ENCODE data around the gene ABLIM2. TPM values are rescaled to one million over a fixed set of nuclear protein-coding genes. Genes with fewer than 3 reads are reported as not detected.

Gene ABLIM2
- total RNA-seq, 2 experiments from 2014 or later = 0.76 TPM; not detected in 1

- Histone ChIP-seq H3K9me3 (ENCODE audit: low read length) (no peaks in the 10 kb centered on the region), H3K79me2 (ENCODE audit: insufficient read depth, low read depth, low read length) (no peaks in the 10 kb centered on the region), H3K4me2 (ENCODE audit: low read length) (no peak overlapping the region), H2AFZ (ENCODE audit: low read length) (no peak overlapping the region), H3K9me2 (ENCODE audit: insufficient read depth, low read length) (no peaks in the 10 kb centered on the region), H3K4me3 (ENCODE audit: low read depth, low read length, poor library complexity, severe bottlenecking) (no peak overlapping the region), H3K27ac (ENCODE audit: low read depth, low read length, poor library complexity, severe bottlenecking) (no peak overlapping the region), H3K4me1 (ENCODE audit: insufficient read depth, low read length, poor library complexity, severe bottlenecking) (peaks cover 3% of the 10 kb centered on the region), H4K20me1 (ENCODE audit: insufficient read depth, low read length) (no peaks in the 10 kb centered on the region), H3K36me3 (ENCODE audit: insufficient read depth, low read length) (no peaks in the 10 kb centered on the region)
- intact Hi-C loops (cut with micrococcal nuclease; ENCODE audit: unreplicated experiment) = no loop called here
- CTCF ChIA-PET (ENCODE audit: unreplicated experiment) = no interaction called here
- no peak for DNase-seq (ENCODE audit: low spot score)
- BruUV-seq (replicated peaks) = no TSS peak
- TF ChIP-seq CTCF (conservative IDR thresholded peaks at IDR 0.05; ENCODE audit: low read length) (no peak), EZH2phosphoT487 (IDR thresholded peaks at IDR 0.05; ENCODE audit: borderline replicate concordance, low read depth, low read length) (no peak)
- POLR2A ChIA-PET = no interaction called here
Measured at GRCh38 chr4:8112672-8113071, 45.9 kb downstream of the ABLIM2 start.

- no TSS peak for BruUV-seq (replicated peaks)
- Histone ChIP-seq H3K9me3 (ENCODE audit: low read length) (no peaks in the 10 kb centered on the region), H3K9me2 (ENCODE audit: insufficient read depth, low read length) (no peaks in the 10 kb centered on the region), H2AFZ (ENCODE audit: low read length) (no peak overlapping the region), H4K20me1 (ENCODE audit: insufficient read depth, low read length) (no peaks in the 10 kb centered on the region), H3K4me2 (ENCODE audit: low read length) (no peak overlapping the region), H3K4me3 (ENCODE audit: low read depth, low read length, poor library complexity, severe bottlenecking) (no peak overlapping the region), H3K4me1 (ENCODE audit: insufficient read depth, low read length, poor library complexity, severe bottlenecking) (no peaks in the 10 kb centered on the region), H3K79me2 (ENCODE audit: insufficient read depth, low read depth, low read length) (no peaks in the 10 kb centered on the region), H3K36me3 (ENCODE audit: insufficient read depth, low read length) (no peaks in the 10 kb centered on the region), H3K27ac (ENCODE audit: low read depth, low read length, poor library complexity, severe bottlenecking) (no peak overlapping the region)
- POLR2A ChIA-PET = no interaction called here
- no peak for DNase-seq (ENCODE audit: low spot score)
- TF ChIP-seq EZH2phosphoT487 (IDR thresholded peaks at IDR 0.05; ENCODE audit: borderline replicate concordance, low read depth, low read length) = no peak
- intact Hi-C loops (cut with micrococcal nuclease; ENCODE audit: unreplicated experiment) = no loop called here
- CTCF ChIA-PET (ENCODE audit: unreplicated experiment) = no interaction called here
Measured at GRCh38 chr4:8112036-8112576, 46.5 kb downstream of the ABLIM2 start.

- no peaks in the 10 kb centered on the region for H3K79me2 ChIP-seq (ENCODE audit: insufficient read depth, low read depth, low read length)
- H3K9me3 ChIP-seq (ENCODE audit: low read length) = no peaks in the 10 kb centered on the region
- no peaks in the 10 kb centered on the region for H4K20me1 ChIP-seq (ENCODE audit: insufficient read depth, low read length)
- H3K27ac ChIP-seq (ENCODE audit: low read depth, low read length, poor library complexity, severe bottlenecking) = no peak overlapping the region
- peak; percentile 41 for DNase-seq (ENCODE audit: low spot score)
- ChIA-PET POLR2A (no interaction called here), CTCF (ENCODE audit: unreplicated experiment) (interaction anchor here (0.6 kb wide), 1 partner anchor 498 kb away, joined by 3 read pairs; no protein-coding TSS in a partner anchor)
- H3K4me3 ChIP-seq (ENCODE audit: low read depth, low read length, poor library complexity, severe bottlenecking) = no peak overlapping the region
- BruUV-seq (replicated peaks) = no TSS peak
- no peaks in the 10 kb centered on the region for H3K9me2 ChIP-seq (ENCODE audit: insufficient read depth, low read length)
- no peak overlapping the region for H3K4me2 ChIP-seq (ENCODE audit: low read length)
- TF ChIP-seq EZH2phosphoT487 (IDR thresholded peaks at IDR 0.05; ENCODE audit: borderline replicate concordance, low read depth, low read length) (no peak), CTCF (conservative IDR thresholded peaks at IDR 0.05; ENCODE audit: low read length) (peak; percentile 55)
- H3K36me3 ChIP-seq (ENCODE audit: insufficient read depth, low read length) = no peaks in the 10 kb centered on the region
- H3K4me1 ChIP-seq (ENCODE audit: insufficient read depth, low read length, poor library complexity, severe bottlenecking) = no peaks in the 10 kb centered on the region
- intact Hi-C loops (cut with micrococcal nuclease; ENCODE audit: unreplicated experiment) = no loop called here
- H2AFZ ChIP-seq (ENCODE audit: low read length) = no peak overlapping the region
Measured at GRCh38 chr4:8110071-8110986, 48.3 kb downstream of the ABLIM2 start.
